NCI-H460 (cell line): ENCODE results near the gene USP17L18. TPM values are rescaled to one million over a fixed set of nuclear protein-coding genes. Genes with fewer than 3 reads are reported as not detected.

Source experiments
- total RNA-seq: library from RNA; depleted of rRNA; stranded (reverse); fragments of >200 nt; shearing (Covaris generic); gene quantifications from 2 replicates; pipeline ENCODE4 v1.2.3, GENCODE V29; 2014; rRNA removed

The USP17L18 gene
- total RNA-seq, 1 experiment from 2014 or later, result not detected

Other genes starting within 250 kb of the USP17L18 start
- gene FAM90A26, start 78.2 kb upstream of the USP17L18 start, total RNA-seq, result not detected in 2 replicates
- gene USP17L10, start 38.0 kb upstream of the USP17L18 start, total RNA-seq, result not detected in 2 replicates
- gene USP17L11, start 33.2 kb upstream of the USP17L18 start, total RNA-seq, result not detected in 2 replicates
- not detected in 2 replicates for gene USP17L12, start 28.5 kb upstream of the USP17L18 start, total RNA-seq
- gene USP17L13, start 23.7 kb upstream of the USP17L18 start, total RNA-seq, result not detected in 2 replicates
- 0.05 TPM in 1 of 2 replicates, not detected in the other for gene USP17L15, start 14.2 kb upstream of the USP17L18 start, total RNA-seq
- gene USP17L17, start 4.8 kb upstream of the USP17L18 start, total RNA-seq, result not detected in 2 replicates
- not detected in 2 replicates for gene USP17L19, start 4.7 kb downstream of the USP17L18 start, total RNA-seq
- gene USP17L20, start 9.5 kb downstream of the USP17L18 start, total RNA-seq, result not detected in 2 replicates
- not detected in 2 replicates for gene USP17L21, start 14.2 kb downstream of the USP17L18 start, total RNA-seq
- not detected in 2 replicates for gene USP17L22, start 19.0 kb downstream of the USP17L18 start, total RNA-seq
- gene USP17L24, start 76.5 kb downstream of the USP17L18 start, total RNA-seq, result not detected in 2 replicates
- gene USP17L25, start 81.3 kb downstream of the USP17L18 start, total RNA-seq, result not detected in 2 replicates
- gene USP17L26, start 86.0 kb downstream of the USP17L18 start, total RNA-seq, result not detected in 2 replicates
- gene USP17L5, start 90.8 kb downstream of the USP17L18 start, total RNA-seq, result not detected in 2 replicates
- gene USP17L27, start 95.5 kb downstream of the USP17L18 start, total RNA-seq, result not detected in 2 replicates
- gene USP17L28, start 100.3 kb downstream of the USP17L18 start, total RNA-seq, result not detected in 2 replicates
- not detected in 2 replicates for gene USP17L29, start 105.0 kb downstream of the USP17L18 start, total RNA-seq
- gene USP17L30, start 114.5 kb downstream of the USP17L18 start, total RNA-seq, result not detected in 2 replicates
- gene DEFB131A, start 195.8 kb downstream of the USP17L18 start, total RNA-seq, result not detected in 2 replicates